IPS DF 4.7 (cell line): Measurements from ENCODE around the gene SEMA3D.
A peak's percentile ranks its signal among the peaks of the same experiment; 100 is the strongest.

Experiments
- DNase-seq: peaks from one replicate; pipeline ENCODE4 v3.0.0-alpha.2; 2013; ENCODE audit warnings: low spot score; ENCODE audit errors: extremely low read depth

Gene SEMA3D

GRCh38 chr7:85081392-85081791 lies 105.5 kb downstream of the SEMA3D start:
- DNase-seq, result no peak

DNA sequence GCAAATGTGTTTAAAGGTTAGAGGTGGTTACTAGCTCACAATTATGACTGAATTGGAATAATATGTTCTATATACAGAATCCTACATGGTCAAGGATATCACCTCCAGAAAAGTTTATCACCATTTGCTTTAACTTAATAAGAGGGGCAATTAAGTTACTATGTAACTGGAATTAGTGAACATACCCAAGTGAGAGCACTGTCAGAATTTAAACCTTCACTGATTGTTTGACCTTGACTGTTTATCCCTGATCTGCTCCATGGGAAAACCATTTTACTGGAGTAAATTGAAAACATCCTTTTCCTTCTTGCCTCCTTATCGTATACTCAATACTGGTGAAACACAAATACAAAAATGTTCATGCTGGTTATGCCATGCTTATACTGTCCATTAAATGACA lies 107.4 kb downstream of the SEMA3D start:
- no peak for DNase-seq

DNA sequence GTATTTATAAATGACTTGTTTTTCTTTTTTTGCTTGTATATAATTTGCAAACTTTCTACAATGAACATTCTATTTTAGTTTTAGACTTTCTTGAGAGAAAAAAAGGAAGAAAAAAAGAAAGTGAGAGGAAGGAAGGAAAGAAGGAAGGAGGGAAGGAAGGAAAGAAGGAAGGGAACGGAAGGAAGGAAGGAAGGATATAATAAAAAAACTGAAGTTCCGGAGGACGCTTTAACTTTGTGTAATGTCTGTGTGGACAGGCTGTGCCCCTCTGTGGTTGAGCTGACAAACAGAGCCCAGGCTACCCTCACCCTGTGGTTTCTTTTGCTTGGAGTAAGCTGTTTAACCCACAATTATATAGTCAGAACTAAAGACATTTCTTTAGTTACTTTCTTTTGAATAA lies 108.7 kb downstream of the SEMA3D start:
- no peak for DNase-seq

DNA sequence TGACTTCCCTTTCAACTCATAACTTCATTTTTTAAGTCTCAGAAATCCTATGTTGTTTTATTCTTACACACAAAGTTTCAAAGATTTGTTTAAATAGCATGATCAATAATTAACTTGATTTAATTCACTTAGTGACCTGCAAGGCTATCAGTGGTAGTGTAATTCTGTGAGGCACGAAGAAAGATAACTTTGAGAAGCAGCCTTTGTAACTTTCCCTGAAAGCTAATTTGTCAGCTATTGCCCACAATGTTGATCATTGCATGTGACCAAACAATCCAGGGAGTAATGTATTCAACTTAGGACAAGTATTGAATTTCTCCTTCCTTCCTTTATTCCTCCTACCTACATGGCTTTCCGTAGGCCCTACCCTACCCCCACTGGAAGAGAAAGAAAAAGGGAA lies 111.0 kb downstream of the SEMA3D start:
- no peak for DNase-seq

- DNase-seq, result no peak
These were observed 111.9 kb downstream of the SEMA3D start for GRCh38 chr7:85074992-85075391.

- no peak for DNase-seq
These were observed 112.8 kb downstream of the SEMA3D start for GRCh38 chr7:85074016-85074415.

GRCh38 chr7:85070967-85071628 lies 115.8 kb downstream of the SEMA3D start:
- DNase-seq, result no peak

DNA sequence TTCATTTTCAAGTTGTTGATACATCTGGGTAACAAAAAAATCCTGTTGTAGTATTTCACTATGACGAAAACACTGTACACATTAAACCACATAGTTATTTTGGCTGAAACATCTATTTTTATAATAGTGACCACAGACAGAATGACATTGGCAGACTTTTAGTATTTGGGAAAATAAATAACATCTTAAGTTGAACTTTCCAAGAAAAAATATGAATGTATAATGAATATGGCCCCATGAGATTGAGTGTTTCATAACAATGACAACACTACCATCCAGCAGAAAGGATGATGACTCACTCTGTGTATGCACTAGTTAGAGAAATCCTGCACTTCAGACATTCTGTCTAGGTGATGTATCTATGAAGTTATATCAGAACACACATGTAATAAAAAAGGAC lies 118.1 kb downstream of the SEMA3D start:
- no peak for DNase-seq

- no peak for DNase-seq
These were observed 119.5 kb downstream of the SEMA3D start for GRCh38 chr7:85067371-85067770.

DNA sequence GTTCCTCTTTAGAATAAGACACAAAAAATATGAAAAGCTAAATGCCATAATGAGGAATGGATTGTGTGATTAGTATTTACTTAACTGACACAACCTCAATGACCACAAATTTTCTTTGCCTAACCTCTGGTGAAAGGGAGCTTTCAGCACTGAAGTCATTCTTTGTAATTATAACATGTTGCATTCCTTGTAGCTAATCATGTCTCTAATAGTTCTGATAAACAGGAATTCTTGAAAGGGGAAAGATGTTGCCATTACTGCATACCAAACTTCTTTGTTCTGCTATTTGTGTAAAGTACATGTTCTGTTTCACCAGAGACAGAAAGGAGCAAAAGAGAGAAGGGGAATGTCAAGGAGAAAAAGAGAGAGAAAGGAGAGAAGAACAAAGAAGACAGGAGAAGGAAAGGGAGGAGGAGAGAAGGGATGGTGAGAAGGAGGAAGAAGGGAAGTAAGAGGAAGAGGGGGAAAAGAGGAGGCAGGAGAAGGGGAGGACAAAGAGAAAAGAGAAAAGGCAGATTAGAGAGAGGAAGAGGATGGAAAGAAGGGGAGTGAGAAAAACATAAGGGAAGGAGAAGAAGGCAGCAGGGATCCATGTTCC lies 120.9 kb downstream of the SEMA3D start:
- DNase-seq, result no peak

GRCh38 chr7:85065306-85065705 lies 121.5 kb downstream of the SEMA3D start:
- no peak for DNase-seq

DNA sequence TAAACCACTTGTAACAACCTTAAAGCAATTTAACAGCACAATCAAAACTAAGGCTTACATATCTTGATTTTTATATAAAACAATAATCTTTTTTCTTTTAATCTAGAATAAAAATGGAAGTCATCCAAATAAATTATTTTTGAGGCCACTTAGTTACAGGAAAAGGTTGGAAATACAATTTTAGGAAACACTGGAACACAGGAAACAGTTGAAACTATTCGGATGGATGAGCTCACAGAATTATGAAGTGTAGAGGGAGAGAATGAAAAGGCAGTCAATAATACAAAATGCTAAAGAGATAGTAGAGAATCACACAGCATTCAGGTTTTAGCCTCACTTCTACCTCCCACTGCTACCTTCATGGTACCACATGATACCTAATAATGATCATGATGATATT lies 124.2 kb downstream of the SEMA3D start:
- DNase-seq, result no peak

- no peak for DNase-seq
These were observed 125.4 kb downstream of the SEMA3D start for GRCh38 chr7:85061456-85061855.

GRCh38 chr7:85060696-85061095 lies 126.2 kb downstream of the SEMA3D start:
- DNase-seq, result no peak

GRCh38 chr7:85055906-85056305 lies 130.9 kb downstream of the SEMA3D start:
- DNase-seq, result no peak

DNA sequence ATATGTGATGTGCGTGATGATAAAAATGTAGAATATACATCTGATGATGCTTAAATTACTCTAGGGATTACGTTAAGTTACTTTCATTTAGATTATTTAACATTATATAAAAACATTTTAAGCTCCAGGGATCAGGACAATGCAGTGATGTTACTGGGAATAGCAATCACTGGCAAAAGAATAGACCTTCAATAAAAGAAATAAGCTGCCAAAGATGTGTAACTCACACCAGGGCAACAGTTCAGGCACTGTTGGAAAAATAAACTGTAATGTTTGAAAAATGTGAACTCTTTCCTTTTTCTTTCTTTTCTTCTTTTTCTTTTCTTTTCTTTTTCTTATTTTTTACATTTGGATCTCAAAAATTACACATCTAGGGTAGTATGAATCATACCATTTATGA lies 131.7 kb downstream of the SEMA3D start:
- no peak for DNase-seq

- DNase-seq, result no peak
These were observed 132.6 kb downstream of the SEMA3D start for GRCh38 chr7:85054306-85054705.

- DNase-seq, result no peak
These were observed 134.0 kb downstream of the SEMA3D start for GRCh38 chr7:85052894-85053293.

DNA sequence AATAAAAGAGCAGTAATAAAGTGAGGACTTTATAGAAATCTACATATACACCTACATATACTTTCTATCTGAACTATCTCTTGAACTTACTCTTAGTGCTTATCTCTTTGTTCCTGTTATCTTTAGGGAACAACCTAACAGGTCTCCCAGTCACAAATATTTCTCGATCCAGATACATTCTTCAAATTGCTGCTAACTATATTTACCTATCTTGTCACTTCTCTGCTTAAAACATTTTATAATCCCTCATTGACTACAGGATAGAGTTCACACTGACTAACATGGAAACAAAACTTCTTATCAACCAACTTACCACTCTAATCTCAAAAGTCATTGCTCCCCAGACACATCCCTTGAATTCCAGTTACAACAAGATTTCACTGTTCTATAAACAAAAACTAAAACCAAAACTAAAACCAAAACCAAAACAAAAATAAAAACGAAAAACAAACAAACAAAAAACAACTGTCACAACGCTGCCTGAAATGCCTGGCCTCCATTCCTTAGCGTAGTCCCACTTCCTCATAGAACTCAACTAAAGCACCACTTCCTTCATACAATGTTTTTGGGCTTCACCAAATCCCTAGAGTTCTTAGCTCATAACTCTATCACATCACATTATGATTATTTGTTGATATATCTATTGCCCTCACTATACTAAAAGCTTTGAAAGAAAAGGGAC lies 134.7 kb downstream of the SEMA3D start:
- no peak for DNase-seq

- no peak for DNase-seq
These were observed 140.3 kb downstream of the SEMA3D start for GRCh38 chr7:85046534-85046933.

DNA sequence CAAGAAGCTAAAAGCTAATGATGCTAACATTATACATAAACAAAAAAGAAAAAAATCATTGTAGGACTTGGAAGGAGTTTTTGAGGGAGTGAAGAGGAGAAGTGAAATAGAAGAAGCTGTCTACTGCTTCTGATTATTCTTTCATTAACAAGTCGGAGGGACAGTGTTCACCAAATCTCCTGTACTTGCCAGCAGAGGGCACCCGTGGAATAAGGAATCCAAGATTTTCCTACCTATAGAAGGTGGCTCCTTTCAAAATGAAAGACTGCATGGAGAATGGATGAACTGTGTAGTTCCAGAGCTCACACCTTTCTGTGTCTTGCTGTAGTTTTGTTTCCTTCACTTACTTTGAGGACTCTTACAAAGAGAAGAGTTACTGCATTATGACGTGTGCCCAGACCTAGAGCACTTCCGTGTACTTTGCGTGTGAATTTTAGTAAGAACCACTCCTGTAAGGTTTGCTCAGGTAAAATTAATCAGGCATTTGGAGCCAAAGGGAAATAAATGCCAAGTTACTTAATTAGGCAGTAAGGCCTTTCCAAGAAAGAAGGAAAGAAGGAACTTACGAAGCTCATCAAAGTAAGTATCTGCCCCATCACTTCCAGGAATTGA lies 145.1 kb downstream of the SEMA3D start:
- peak; percentile 38 for DNase-seq

DNA sequence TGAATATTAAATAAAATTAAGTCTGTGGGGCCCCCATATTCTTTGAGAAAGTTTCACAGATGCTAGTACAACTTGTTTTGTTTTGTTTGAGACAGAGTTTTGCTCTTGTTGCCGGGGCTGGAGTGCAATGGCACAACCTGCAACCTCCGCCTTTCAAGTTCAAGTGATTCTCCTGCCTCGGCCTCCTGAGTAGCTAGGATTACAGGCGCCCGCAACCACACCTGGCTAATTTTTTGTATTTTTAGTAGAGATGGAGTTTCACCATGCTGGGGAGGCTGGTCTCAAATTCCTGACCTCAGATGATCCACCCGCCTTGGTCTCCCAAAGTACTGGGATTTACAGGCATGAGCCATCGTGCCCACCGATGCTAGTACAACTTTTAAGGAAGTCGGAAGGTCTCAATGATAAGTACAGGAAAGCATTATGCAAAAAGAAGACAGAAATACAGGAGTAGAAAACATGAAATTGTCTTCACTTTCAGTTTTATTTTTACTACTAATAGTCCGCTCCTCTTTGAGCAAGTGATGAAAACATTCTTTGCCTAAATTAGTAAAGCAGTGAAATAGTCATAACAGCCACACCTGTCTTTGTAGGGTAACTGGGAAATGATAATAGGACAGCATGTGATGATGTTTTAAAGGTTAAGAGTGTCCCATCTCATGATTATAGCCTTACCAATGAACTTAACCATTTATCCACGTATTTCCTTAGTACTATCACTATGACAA lies 147.5 kb downstream of the SEMA3D start:
- no peak for DNase-seq
